SK-N-SH treated with all-trans-retinoic acid at 6 μM for 48 hours (cell line): Measurements from ENCODE around the gene MYO1B.

ENCODE experiments used
- ATAC-seq: fragments of 200-7000 bp; cut with Tn5 transposase; 3 replicates; pipeline ENCODE4 v1.9.1; 2020; ENCODE audit warnings: mild to moderate bottlenecking, moderate library complexity
- ARNTL ChIP-seq: fragments of 450-650 bp; formaldehyde crosslinking; IDR thresholded peaks from 2 replicates; pipeline ENCODE4 v1.5.0; 2020; ENCODE audit warnings: low read depth, mild to moderate bottlenecking, moderate library complexity, borderline replicate concordance
- BACH2 ChIP-seq: fragments of 250-450 bp; sonication (Bioruptor Pico); IDR thresholded peaks from 2 replicates; pipeline ENCODE4 v1.9.0; 2021; ENCODE audit warnings: mild to moderate bottlenecking, borderline replicate concordance
- CSDC2 ChIP-seq: fragments of 250-450 bp; sonication (Bioruptor Pico); IDR thresholded peaks from 2 replicates; pipeline ENCODE4 v1.5.0; 2020; ENCODE audit warnings: mild to moderate bottlenecking, moderate library complexity
- ESRRG ChIP-seq: fragments of 250-450 bp; sonication (Bioruptor Pico); IDR thresholded peaks from 2 replicates; pipeline ENCODE4 v1.6.1; 2021; ENCODE audit warnings: mild to moderate bottlenecking
- GLIS3 ChIP-seq: fragments of 250-450 bp; sonication (Bioruptor Pico); IDR thresholded peaks from 2 replicates; pipeline ENCODE4 v1.5.0; 2020; ENCODE audit warnings: mild to moderate bottlenecking, moderate library complexity
- ISL1 ChIP-seq: fragments of 250-450 bp; sonication (Bioruptor Pico); IDR thresholded peaks from 2 replicates; pipeline ENCODE4 v2.1.2; 2022; ENCODE audit warnings: mild to moderate bottlenecking, moderate library complexity
- OSR1 ChIP-seq: fragments of 250-450 bp; sonication (Bioruptor Pico); IDR thresholded peaks from 2 replicates; pipeline ENCODE4 v1.8.0; 2022; ENCODE audit warnings: moderate library complexity, mild to moderate bottlenecking, inconsistent platforms
- PPARA ChIP-seq: fragments of 250-450 bp; sonication (Bioruptor Pico); IDR thresholded peaks from 2 replicates; pipeline ENCODE4 v1.5.0; 2020; ENCODE audit warnings: mild to moderate bottlenecking, borderline replicate concordance
- RARB ChIP-seq: fragments of 250-450 bp; sonication (Bioruptor Pico); IDR thresholded peaks from 2 replicates; pipeline ENCODE4 v1.8.0; 2021; ENCODE audit warnings: mild to moderate bottlenecking, moderate library complexity
- SNAI2 ChIP-seq: fragments of 250-450 bp; sonication (Bioruptor Pico); IDR thresholded peaks from 2 replicates; pipeline ENCODE4 v1.5.0; 2020; ENCODE audit warnings: mild to moderate bottlenecking, moderate library complexity
- TCF4 ChIP-seq: fragments of 250-450 bp; sonication (Bioruptor Pico); IDR thresholded peaks from 2 replicates; pipeline ENCODE4 v1.8.0; 2021; ENCODE audit warnings: mild to moderate bottlenecking, moderate library complexity, borderline replicate concordance
- TOX ChIP-seq: fragments of 250-450 bp; sonication (Bioruptor Pico); IDR thresholded peaks from 2 replicates; pipeline ENCODE4 v1.8.0; 2021; ENCODE audit warnings: mild to moderate bottlenecking, moderate library complexity, borderline replicate concordance
- ZC3H10 ChIP-seq: fragments of 250-450 bp; sonication (Bioruptor Pico); IDR thresholded peaks from 2 replicates; pipeline ENCODE4 v1.5.1; 2021; ENCODE audit warnings: mild to moderate bottlenecking, moderate library complexity
- ZFP3 ChIP-seq: fragments of 250-450 bp; sonication (Bioruptor Pico); IDR thresholded peaks from 2 replicates; pipeline ENCODE4 v1.5.0; 2020; ENCODE audit warnings: mild to moderate bottlenecking, moderate library complexity
- ZNF565 ChIP-seq: fragments of 450-650 bp; formaldehyde crosslinking; conservative IDR thresholded peaks from 2 replicates; pipeline ENCODE4 v1.5.0; 2020; ENCODE audit warnings: low read depth, mild to moderate bottlenecking, moderate library complexity
- ZNF70 ChIP-seq: fragments of 450-650 bp; formaldehyde crosslinking; IDR thresholded peaks from 2 replicates; pipeline ENCODE4 v1.5.0; 2020; ENCODE audit warnings: mild to moderate bottlenecking, moderate library complexity
- ZNF8 ChIP-seq: fragments of 450-650 bp; formaldehyde crosslinking; IDR thresholded peaks from 2 replicates; pipeline ENCODE4 v1.5.0; 2020; ENCODE audit warnings: mild to moderate bottlenecking, moderate library complexity
- TF ChIP-seq, protein P1 (sequence below): fragments of 250-450 bp; sonication (Bioruptor Pico); IDR thresholded peaks from 2 replicates; pipeline ENCODE4 v1.5.1; 2020; ENCODE audit warnings: low read depth, mild to moderate bottlenecking, moderate library complexity
- TF ChIP-seq, protein P2 (sequence below): fragments of 250-450 bp; sonication (Bioruptor Pico); IDR thresholded peaks from 2 replicates; pipeline ENCODE4 v1.8.0; 2020; ENCODE audit warnings: mild to moderate bottlenecking, moderate library complexity, borderline replicate concordance
- TF ChIP-seq, protein P3 (sequence below): fragments of 250-450 bp; sonication (Bioruptor Pico); IDR thresholded peaks from 2 replicates; pipeline ENCODE4 v1.5.0; 2020; ENCODE audit warnings: mild to moderate bottlenecking, moderate library complexity
- TF ChIP-seq, protein P4 (sequence below): fragments of 250-450 bp; sonication (Bioruptor Pico); IDR thresholded peaks from 2 replicates; pipeline ENCODE4 v1.5.1; 2021; ENCODE audit warnings: mild to moderate bottlenecking, moderate library complexity
- TF ChIP-seq, protein P5 (sequence below): fragments of 250-450 bp; sonication (Bioruptor Pico); IDR thresholded peaks from 2 replicates; pipeline ENCODE4 v1.8.0; 2021; ENCODE audit warnings: low read depth, mild to moderate bottlenecking, moderate library complexity, borderline replicate concordance

MYO1B gene

GRCh38 chr2:191316246-191316994 lies 71.2 kb downstream of the MYO1B start:
- ATAC-seq, result no peak
- TF ChIP-seq GLIS3 (CRISPR knock-in tag) (no peak), ISL1 (peak; percentile 39; the same call in 1 of the 2 replicates)
- TF ChIP-seq, all 23 proteins: peak for 1

DNA sequence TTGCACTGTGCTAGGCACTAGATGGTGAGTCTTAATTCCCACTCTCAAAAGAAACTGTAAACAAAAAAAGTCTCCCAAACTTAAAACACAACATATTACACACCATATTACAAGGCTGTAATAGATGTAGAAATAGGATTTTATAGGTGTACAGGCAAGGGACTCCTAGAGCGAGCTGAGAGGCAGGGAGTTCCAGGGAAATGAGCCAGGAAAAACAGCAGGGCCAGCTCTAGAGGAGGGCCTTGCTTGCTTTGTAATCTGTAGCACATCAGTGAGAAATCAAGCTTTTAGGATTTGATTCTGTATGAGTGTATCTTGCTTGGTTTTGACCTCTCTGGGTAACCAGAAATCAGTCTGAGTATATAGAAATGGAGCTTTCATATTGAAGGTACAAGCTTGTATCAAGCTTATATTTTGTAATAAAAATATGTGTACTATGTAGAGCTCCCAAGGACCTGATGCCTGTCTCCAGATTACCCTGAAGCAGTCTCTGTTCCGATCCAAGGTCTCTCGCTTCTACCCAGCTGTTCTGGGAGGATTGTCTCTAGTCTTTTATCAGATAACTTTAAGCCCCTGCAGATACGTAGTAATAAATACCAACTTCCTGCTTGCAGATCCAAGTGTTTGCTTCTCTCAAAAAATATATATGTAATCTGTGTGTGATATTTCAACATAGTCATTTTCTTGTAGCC lies 73.0 kb downstream of the MYO1B start:
- peak; percentile 63 for ATAC-seq
- TF ChIP-seq OSR1 (CRISPR knock-in tag) (no peak), TOX (CRISPR knock-in tag) (no peak)

GRCh38 chr2:191318729-191319078 lies 73.5 kb downstream of the MYO1B start:
- ATAC-seq, result peak; percentile 94
- TF ChIP-seq, protein P1, sequence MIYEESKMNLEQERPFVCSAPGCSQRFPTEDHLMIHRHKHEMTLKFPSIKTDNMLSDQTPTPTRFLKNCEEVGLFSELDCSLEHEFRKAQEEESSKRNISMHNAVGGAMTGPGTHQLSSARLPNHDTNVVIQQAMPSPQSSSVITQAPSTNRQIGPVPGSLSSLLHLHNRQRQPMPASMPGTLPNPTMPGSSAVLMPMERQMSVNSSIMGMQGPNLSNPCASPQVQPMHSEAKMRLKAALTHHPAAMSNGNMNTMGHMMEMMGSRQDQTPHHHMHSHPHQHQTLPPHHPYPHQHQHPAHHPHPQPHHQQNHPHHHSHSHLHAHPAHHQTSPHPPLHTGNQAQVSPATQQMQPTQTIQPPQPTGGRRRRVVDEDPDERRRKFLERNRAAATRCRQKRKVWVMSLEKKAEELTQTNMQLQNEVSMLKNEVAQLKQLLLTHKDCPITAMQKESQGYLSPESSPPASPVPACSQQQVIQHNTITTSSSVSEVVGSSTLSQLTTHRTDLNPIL, result no peak
- TF ChIP-seq, protein P2, sequence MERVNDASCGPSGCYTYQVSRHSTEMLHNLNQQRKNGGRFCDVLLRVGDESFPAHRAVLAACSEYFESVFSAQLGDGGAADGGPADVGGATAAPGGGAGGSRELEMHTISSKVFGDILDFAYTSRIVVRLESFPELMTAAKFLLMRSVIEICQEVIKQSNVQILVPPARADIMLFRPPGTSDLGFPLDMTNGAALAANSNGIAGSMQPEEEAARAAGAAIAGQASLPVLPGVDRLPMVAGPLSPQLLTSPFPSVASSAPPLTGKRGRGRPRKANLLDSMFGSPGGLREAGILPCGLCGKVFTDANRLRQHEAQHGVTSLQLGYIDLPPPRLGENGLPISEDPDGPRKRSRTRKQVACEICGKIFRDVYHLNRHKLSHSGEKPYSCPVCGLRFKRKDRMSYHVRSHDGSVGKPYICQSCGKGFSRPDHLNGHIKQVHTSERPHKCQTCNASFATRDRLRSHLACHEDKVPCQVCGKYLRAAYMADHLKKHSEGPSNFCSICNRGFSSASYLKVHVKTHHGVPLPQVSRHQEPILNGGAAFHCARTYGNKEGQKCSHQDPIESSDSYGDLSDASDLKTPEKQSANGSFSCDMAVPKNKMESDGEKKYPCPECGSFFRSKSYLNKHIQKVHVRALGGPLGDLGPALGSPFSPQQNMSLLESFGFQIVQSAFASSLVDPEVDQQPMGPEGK (CRISPR knock-in tag), result no peak
- no peak for TF ChIP-seq ZC3H10
- TF ChIP-seq GLIS3 (CRISPR knock-in tag), result no peak
- TF ChIP-seq RARB (CRISPR knock-in tag), result no peak
- TF ChIP-seq ZNF8 (CRISPR knock-in tag), result no peak
- no peak for TF ChIP-seq BACH2 (CRISPR knock-in tag)
- no peak for TF ChIP-seq ARNTL
- no peak for TF ChIP-seq ZFP3 (CRISPR knock-in tag)
- no peak for TF ChIP-seq ZNF70
- no peak for TF ChIP-seq SNAI2
- TF ChIP-seq, protein P3, sequence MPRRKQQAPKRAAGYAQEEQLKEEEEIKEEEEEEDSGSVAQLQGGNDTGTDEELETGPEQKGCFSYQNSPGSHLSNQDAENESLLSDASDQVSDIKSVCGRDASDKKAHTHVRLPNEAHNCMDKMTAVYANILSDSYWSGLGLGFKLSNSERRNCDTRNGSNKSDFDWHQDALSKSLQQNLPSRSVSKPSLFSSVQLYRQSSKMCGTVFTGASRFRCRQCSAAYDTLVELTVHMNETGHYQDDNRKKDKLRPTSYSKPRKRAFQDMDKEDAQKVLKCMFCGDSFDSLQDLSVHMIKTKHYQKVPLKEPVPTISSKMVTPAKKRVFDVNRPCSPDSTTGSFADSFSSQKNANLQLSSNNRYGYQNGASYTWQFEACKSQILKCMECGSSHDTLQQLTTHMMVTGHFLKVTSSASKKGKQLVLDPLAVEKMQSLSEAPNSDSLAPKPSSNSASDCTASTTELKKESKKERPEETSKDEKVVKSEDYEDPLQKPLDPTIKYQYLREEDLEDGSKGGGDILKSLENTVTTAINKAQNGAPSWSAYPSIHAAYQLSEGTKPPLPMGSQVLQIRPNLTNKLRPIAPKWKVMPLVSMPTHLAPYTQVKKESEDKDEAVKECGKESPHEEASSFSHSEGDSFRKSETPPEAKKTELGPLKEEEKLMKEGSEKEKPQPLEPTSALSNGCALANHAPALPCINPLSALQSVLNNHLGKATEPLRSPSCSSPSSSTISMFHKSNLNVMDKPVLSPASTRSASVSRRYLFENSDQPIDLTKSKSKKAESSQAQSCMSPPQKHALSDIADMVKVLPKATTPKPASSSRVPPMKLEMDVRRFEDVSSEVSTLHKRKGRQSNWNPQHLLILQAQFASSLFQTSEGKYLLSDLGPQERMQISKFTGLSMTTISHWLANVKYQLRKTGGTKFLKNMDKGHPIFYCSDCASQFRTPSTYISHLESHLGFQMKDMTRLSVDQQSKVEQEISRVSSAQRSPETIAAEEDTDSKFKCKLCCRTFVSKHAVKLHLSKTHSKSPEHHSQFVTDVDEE (CRISPR knock-in tag), result no peak
- no peak for TF ChIP-seq ESRRG (CRISPR knock-in tag)
- TF ChIP-seq ZNF565 (CRISPR knock-in tag), result no peak
- TF ChIP-seq OSR1 (CRISPR knock-in tag), result no peak
- TF ChIP-seq ISL1, result no peak
- TF ChIP-seq CSDC2 (CRISPR knock-in tag), result no peak
- TF ChIP-seq, all 23 proteins: peak for 0

DNA sequence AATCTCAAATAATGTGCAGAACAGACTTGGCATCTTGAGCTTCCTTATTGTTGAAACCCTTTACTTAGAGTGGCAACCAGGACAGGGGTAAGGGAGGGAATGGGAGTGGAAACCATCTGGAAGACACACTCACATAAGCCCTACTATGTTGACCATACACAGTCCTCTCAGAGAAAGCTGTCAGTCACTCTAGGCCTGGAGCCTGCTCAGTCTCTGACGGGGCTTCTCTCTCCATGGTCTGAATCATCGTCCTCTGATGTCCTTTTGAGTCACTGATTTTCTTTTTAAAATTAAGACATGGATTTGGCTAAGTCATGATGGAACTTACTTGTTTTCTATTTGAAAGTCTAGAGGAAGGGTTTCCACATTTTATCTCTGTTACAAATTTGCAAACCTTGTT lies 74.0 kb downstream of the MYO1B start:
- ATAC-seq, result peak; percentile 65
- TF ChIP-seq RARB (CRISPR knock-in tag) (no peak), SNAI2 (no peak), CSDC2 (CRISPR knock-in tag) (no peak), ZC3H10 (no peak), PPARA (no peak)
- TF ChIP-seq, all 23 proteins: peak for 0

DNA sequence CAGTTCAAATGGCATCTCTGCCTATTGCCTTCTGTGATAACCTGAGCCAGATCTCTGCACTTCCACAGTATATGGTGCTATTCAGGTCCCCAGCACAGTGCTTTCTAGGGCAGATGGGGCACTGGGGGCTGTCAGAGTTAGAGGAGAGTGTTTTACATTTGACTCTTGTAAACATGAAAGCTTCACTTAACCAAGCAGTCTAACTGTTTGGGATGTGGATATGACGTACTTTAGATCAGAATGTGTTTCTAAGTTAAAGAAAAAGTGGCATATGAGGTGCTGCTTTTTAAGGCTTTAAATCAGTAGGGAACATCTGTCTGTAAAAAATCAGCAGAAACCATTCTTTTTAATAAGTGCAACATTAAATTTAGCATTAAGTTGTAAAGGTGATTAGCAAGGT lies 75.7 kb downstream of the MYO1B start:
- no peak for ATAC-seq
- no peak for TF ChIP-seq OSR1 (CRISPR knock-in tag)
- no peak for TF ChIP-seq ZC3H10
- TF ChIP-seq ARNTL, result no peak
- no peak for TF ChIP-seq TCF4
- no peak for TF ChIP-seq CSDC2 (CRISPR knock-in tag)
- no peak for TF ChIP-seq BACH2 (CRISPR knock-in tag)
- no peak for TF ChIP-seq ZNF8 (CRISPR knock-in tag)
- TF ChIP-seq RARB (CRISPR knock-in tag), result no peak
- TF ChIP-seq, protein P2 (CRISPR knock-in tag), result no peak
- no peak for TF ChIP-seq ZFP3 (CRISPR knock-in tag)
- no peak for TF ChIP-seq ZNF70
- TF ChIP-seq, protein P4, sequence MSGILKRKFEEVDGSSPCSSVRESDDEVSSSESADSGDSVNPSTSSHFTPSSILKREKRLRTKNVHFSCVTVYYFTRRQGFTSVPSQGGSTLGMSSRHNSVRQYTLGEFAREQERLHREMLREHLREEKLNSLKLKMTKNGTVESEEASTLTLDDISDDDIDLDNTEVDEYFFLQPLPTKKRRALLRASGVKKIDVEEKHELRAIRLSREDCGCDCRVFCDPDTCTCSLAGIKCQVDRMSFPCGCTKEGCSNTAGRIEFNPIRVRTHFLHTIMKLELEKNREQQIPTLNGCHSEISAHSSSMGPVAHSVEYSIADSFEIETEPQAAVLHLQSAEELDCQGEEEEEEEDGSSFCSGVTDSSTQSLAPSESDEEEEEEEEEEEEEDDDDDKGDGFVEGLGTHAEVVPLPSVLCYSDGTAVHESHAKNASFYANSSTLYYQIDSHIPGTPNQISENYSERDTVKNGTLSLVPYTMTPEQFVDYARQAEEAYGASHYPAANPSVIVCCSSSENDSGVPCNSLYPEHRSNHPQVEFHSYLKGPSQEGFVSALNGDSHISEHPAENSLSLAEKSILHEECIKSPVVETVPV (CRISPR knock-in tag), result no peak
- no peak for TF ChIP-seq ISL1
- TF ChIP-seq, protein P5, sequence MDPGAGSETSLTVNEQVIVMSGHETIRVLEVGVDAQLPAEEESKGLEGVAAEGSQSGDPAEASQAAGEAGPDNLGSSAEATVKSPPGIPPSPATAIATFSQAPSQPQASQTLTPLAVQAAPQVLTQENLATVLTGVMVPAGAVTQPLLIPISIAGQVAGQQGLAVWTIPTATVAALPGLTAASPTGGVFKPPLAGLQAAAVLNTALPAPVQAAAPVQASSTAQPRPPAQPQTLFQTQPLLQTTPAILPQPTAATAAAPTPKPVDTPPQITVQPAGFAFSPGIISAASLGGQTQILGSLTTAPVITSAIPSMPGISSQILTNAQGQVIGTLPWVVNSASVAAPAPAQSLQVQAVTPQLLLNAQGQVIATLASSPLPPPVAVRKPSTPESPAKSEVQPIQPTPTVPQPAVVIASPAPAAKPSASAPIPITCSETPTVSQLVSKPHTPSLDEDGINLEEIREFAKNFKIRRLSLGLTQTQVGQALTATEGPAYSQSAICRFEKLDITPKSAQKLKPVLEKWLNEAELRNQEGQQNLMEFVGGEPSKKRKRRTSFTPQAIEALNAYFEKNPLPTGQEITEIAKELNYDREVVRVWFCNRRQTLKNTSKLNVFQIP (CRISPR knock-in tag), result no peak
